ENCODE data around the gene DMC1. TPM values are rescaled to one million over a fixed set of nuclear protein-coding genes. Genes with fewer than 3 reads are reported as not detected.
"Not testable (repeated sequence)": the region's sequence is repeated elsewhere in the genome, so short reads cannot be mapped to it uniquely, and the experiment has no call there.

DMC1 gene
- total RNA-seq, 2 donors from 2014 or later = 3.1 TPM; not detected in 1

GRCh38 chr22:38607680-38608079 lies 37.7 kb upstream of the DMC1 start:
- H3K27me3 ChIP-seq (replicated peaks; ENCODE audit: insufficient read depth) = no peaks in the 10 kb centered on the region
- DNase-seq (ENCODE audit: low spot score) (no peak), ATAC-seq (ENCODE audit: insufficient number of reproducible peaks, low FRiP score, low read depth) (no peak)
- no peak overlapping the region for H3K4me3 ChIP-seq
- TF ChIP-seq CTCF (IDR thresholded peaks at IDR 0.05) = no peak
- no peaks in the 10 kb centered on the region for H3K36me3 ChIP-seq
- no peaks in the 10 kb centered on the region for H3K9me3 ChIP-seq
- H3K4me1 ChIP-seq (ENCODE audit: control insufficient read depth in 1 of 2, low read depth in 2 of 2) = peaks cover 0 to 10% of the 10 kb centered on the region in 2 donors
- no peak overlapping the region for H3K27ac ChIP-seq

DNA sequence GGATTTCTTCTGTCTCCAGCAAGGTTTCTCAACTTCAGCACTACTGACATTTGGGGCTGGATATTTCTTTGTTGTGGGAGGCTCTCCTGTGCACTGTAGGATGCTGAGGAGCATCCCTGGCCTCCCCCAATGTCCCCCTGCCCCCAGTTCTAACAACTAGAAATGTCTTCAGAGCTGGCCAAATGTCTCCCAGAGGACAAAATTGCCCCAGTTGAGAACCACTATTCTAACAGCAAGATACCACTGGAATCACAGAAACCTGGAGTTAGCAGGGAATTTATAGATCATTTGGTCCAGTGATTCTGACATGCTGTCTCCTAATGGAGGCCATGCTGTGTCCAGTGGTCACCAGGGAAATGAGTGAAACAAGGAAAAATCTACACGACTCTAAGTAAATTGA lies 32.2 kb upstream of the DMC1 start:
- DNase-seq (ENCODE audit: low spot score) (no peak), ATAC-seq (ENCODE audit: insufficient number of reproducible peaks, low FRiP score, low read depth) (no peak)
- no peak overlapping the region for H3K4me3 ChIP-seq
- no peak for TF ChIP-seq CTCF (IDR thresholded peaks at IDR 0.05)
- H3K27me3 ChIP-seq (replicated peaks; ENCODE audit: insufficient read depth) = no peaks in the 10 kb centered on the region
- H3K9me3 ChIP-seq = no peaks in the 10 kb centered on the region
- H3K27ac ChIP-seq = no peak overlapping the region
- no peaks in the 10 kb centered on the region for H3K36me3 ChIP-seq
- H3K4me1 ChIP-seq (ENCODE audit: control insufficient read depth in 1 of 2, low read depth in 2 of 2) = peaks cover 0 to 10% of the 10 kb centered on the region in 2 donors

- Histone ChIP-seq H3K9me3 (no peaks in the 10 kb centered on the region), H3K4me1 (ENCODE audit: control insufficient read depth in 1 of 2, low read depth in 2 of 2) (peaks cover 0 to 4% of the 10 kb centered on the region in 2 donors), H3K27ac (no peak overlapping the region), H3K27me3 (replicated peaks; ENCODE audit: insufficient read depth) (no peaks in the 10 kb centered on the region), H3K36me3 (no peaks in the 10 kb centered on the region), H3K4me3 (no peak overlapping the region)
- ATAC-seq (ENCODE audit: insufficient number of reproducible peaks, low FRiP score, low read depth) (no peak), DNase-seq (ENCODE audit: low spot score) (no peak)
- TF ChIP-seq CTCF (IDR thresholded peaks at IDR 0.05) = no peak
These were observed 31.3 kb upstream of the DMC1 start for GRCh38 chr22:38601221-38601764.

GRCh38 chr22:38599466-38599865 lies 29.5 kb upstream of the DMC1 start:
- H3K4me3 ChIP-seq = no peak overlapping the region
- TF ChIP-seq CTCF (IDR thresholded peaks at IDR 0.05) = no peak
- no peak overlapping the region for H3K27ac ChIP-seq
- ATAC-seq (ENCODE audit: insufficient number of reproducible peaks, low FRiP score, low read depth) = no peak
- H3K36me3 ChIP-seq = no peaks in the 10 kb centered on the region
- H3K9me3 ChIP-seq = no peaks in the 10 kb centered on the region
- H3K27me3 ChIP-seq (replicated peaks; ENCODE audit: insufficient read depth) = no peaks in the 10 kb centered on the region
- no peak for DNase-seq (ENCODE audit: low spot score)
- no peaks in the 10 kb centered on the region for H3K4me1 ChIP-seq (ENCODE audit: control insufficient read depth in 1 of 2, low read depth in 2 of 2)

- H3K27ac ChIP-seq = not testable (repeated sequence)
These were observed 12.9 kb upstream of the DMC1 start for GRCh38 chr22:38582923-38583322.

GRCh38 chr22:38578505-38578904 lies 8.5 kb upstream of the DMC1 start:
- no peak overlapping the region for H3K4me3 ChIP-seq
- H3K9me3 ChIP-seq = no peaks in the 10 kb centered on the region
- TF ChIP-seq CTCF (IDR thresholded peaks at IDR 0.05) = no peak
- H3K36me3 ChIP-seq = no peaks in the 10 kb centered on the region
- DNase-seq (ENCODE audit: low spot score) (no peak), ATAC-seq (ENCODE audit: insufficient number of reproducible peaks, low FRiP score, low read depth) (no peak)
- no peaks in the 10 kb centered on the region for H3K4me1 ChIP-seq (ENCODE audit: control insufficient read depth in 1 of 2, low read depth in 2 of 2)
- H3K27ac ChIP-seq = no peak overlapping the region
- no peaks in the 10 kb centered on the region for H3K27me3 ChIP-seq (replicated peaks; ENCODE audit: insufficient read depth)

More at GRCh38 chr22:38582923-38583322, 12.9 kb upstream of the DMC1 start:
- not testable (repeated sequence) for H3K4me1 ChIP-seq (ENCODE audit: control insufficient read depth in 1 of 2, low read depth in 2 of 2); H3K36me3 ChIP-seq; H3K9me3 ChIP-seq; H3K27me3 ChIP-seq (replicated peaks; ENCODE audit: insufficient read depth); ATAC-seq (ENCODE audit: insufficient number of reproducible peaks, low FRiP score, low read depth); H3K4me3 ChIP-seq; DNase-seq (ENCODE audit: low spot score)
